IPS DF 4.7 (cell line): ENCODE results near the gene ZNF358.

Experiments used
- DNase-seq: peaks from one replicate; pipeline ENCODE4 v3.0.0-alpha.2; 2013; ENCODE audit warnings: low spot score; ENCODE audit errors: extremely low read depth

Gene ZNF358

GRCh38 chr19:7554990-7555864 is 39.3 kb downstream of the ZNF358 start:
- no peak for DNase-seq

- DNase-seq = no peak
These were observed 40.9 kb downstream of the ZNF358 start for GRCh38 chr19:7556696-7557315.

- no peak for DNase-seq
These were observed 42.8 kb downstream of the ZNF358 start for GRCh38 chr19:7558667-7559066.

GRCh38 chr19:7559102-7559501 is 43.2 kb downstream of the ZNF358 start:
- no peak for DNase-seq

- no peak for DNase-seq
These were observed 44.4 kb downstream of the ZNF358 start for GRCh38 chr19:7560255-7560654.

GRCh38 chr19:7561325-7561724 is 45.4 kb downstream of the ZNF358 start:
- DNase-seq = no peak

GRCh38 chr19:7562646-7563393 is 46.9 kb downstream of the ZNF358 start:
- DNase-seq = no peak

- DNase-seq = no peak
These were observed 49.0 kb downstream of the ZNF358 start for GRCh38 chr19:7564866-7565265.

GRCh38 chr19:7565332-7565731 is 49.4 kb downstream of the ZNF358 start:
- no peak for DNase-seq
